Stomach (tissue), 9 donors: ENCODE data around the gene CEP72. TPM values are rescaled to one million over a fixed set of nuclear protein-coding genes. Genes with fewer than 3 reads are reported as not detected.
"Not testable (repeated sequence)": the region's sequence is repeated elsewhere in the genome, so short reads cannot be mapped to it uniquely, and the experiment has no call there.

ENCODE experiments used
- DNase-seq, 2 donors: peaks; one replicate each; pipeline versions ENCODE4 v3.0.0 to v3.0.0-alpha.2; 2013 to 2019
- H3K27ac ChIP-seq, 5 donors: fragments of 200-600 bp in 4 of 5; sonication (generic) in 4 of 5; one replicate each; pipeline ENCODE4 v1.5.1; 2013 to 2019; ENCODE audit warnings: mild to moderate bottlenecking in 1 of 5, moderate library complexity in 1 of 5
- H3K27me3 ChIP-seq, 3 donors: fragments of 200-600 bp; sonication (generic); one replicate each; pipeline ENCODE4 v1.5.1; 2017 to 2019; ENCODE audit warnings: mixed run types in 1 of 3
- H3K36me3 ChIP-seq, 4 donors: fragments of 200-600 bp; sonication (generic); 1 replicate in 3 of 4; 2 replicates in 1 of 4; pipeline ENCODE4 v1.5.1; 2016 to 2019
- H3K4me1 ChIP-seq, 4 donors: fragments of 200-600 bp; sonication (generic); one replicate each; pipeline ENCODE4 v1.5.1; 2016 to 2019
- H3K4me3 ChIP-seq, 4 donors: fragments of 200-600 bp; sonication (generic) in 3 of 4; one replicate each; pipeline ENCODE4 v1.5.1; 2016 to 2019; ENCODE audit warnings: mild to moderate bottlenecking in 1 of 4
- H3K9me3 ChIP-seq, 4 donors: fragments of 200-600 bp; sonication (generic); one replicate each; pipeline ENCODE4 v1.5.1; 2016 to 2019
- EP300 ChIP-seq: sonication (generic); formaldehyde crosslinking; IDR thresholded peaks from one replicate; pipeline ENCODE4 v1.6.1; 2017; ENCODE audit warnings: antibody characterized with exemption
- POLR2A ChIP-seq, 4 donors: fragments of 450-650 bp; IDR thresholded peaks; one replicate each; pipeline ENCODE4 v1.6.1; 2016; ENCODE audit warnings: antibody characterized with exemption in 4 of 4, control low read depth in 2 of 4, mild to moderate bottlenecking in 1 of 4, moderate library complexity in 1 of 4
- POLR2AphosphoS5 ChIP-seq, 3 donors: sonication (generic); formaldehyde crosslinking; IDR thresholded peaks; one replicate each; pipeline ENCODE4 v1.6.1; 2016; ENCODE audit warnings: antibody characterized with exemption in 3 of 3
- WGBS, 5 donors: extraction: QIAGEN DNeasy Blood & Tissue Kit in 3 of 5; methylation state at CpG; one replicate each; pipeline versions ENCODE4 v1.1.5 to v1.1.7; 2013 to 2018; 5-methylcytosine and 5-hydroxymethylcytosine counted together
- intact Hi-C: fragments of 100-400 bp; cut with DNase I; formaldehyde crosslinking; loops from one replicate; pipeline ENCODE4 v1.15.1; 2023; ENCODE audit warnings: low total_unique reads
- polyA plus RNA-seq, 3 donors: library from polyadenylated mRNA; stranded (reverse); fragments of 200-250 nt; gene quantifications; one replicate each; pipeline ENCODE4 v1.2.3, GENCODE V29; 2013
- total RNA-seq, 5 donors: library from RNA; depleted of rRNA; stranded (reverse); fragments of >200 nt; gene quantifications; one replicate each; pipeline versions ENCODE4 v1.1.0 to v1.2.3, GENCODE V29; 2014 to 2016
- TF ChIP-seq, protein P1 (sequence below), 7 experiments: fragments of 450-650 bp in 4 of 7; fragments of 200-600 bp in 3 of 7; sonication (generic) in 3 of 7; IDR thresholded peaks; one replicate each; pipeline ENCODE4 v1.5.1; 2016 to 2019; ENCODE audit warnings: antibody characterized with exemption in 7 of 7, control low read depth in 2 of 7, mild to moderate bottlenecking in 1 of 7
- donor health status: healthy with polysubstance abuse.
- donor health status: Bipolar disorder and iron deficiency.
- donor health status: healthy.

The CEP72 gene
- total and polyA plus RNA-seq, 8 donors = 0.14 to 11.1 (median 2.1) TPM

DNA sequence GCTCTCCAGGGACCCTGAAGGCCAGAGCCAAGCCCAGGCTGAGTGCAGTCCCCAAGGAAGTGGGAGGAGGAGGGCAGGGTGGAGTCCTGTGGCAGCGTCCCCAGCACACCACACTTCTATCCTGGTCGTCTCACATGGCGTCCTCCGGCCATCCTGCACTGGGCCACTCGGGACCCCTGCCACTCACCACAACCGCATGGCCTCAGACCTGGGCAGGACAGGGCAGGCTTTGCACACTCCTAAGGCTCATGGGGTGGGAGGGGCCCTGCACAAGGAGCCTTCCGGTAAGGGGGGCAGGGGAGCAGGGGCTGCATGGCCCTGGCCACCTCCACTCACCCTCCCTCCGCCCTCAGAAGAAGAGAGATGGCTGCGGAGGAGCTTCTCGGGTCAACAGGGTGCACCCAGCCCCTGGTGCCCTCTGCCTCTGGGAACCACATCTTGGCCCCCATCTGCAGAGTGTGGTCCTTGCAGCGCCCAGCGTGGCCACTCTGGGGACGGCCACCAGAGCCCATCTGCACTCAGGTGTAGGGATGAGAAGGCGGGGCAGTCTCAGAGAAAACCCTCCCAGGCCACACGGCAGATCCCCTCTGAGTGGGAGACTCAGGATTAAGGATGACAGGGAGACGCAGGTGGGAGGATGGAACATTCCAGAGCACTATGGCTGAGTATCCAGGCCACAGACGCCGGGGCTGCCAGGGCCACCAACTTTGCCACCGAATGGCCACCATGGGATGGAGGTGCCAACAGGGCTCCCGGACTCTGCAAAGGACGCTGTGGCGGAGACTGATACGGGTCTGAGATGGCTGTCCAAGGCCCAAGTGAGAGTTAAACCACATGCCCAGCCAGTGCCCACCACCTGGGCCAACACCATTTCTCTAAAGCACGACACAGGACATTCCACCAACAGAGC, 73.4 kb downstream of the CEP72 start:
- TF ChIP-seq POLR2AphosphoS5 (IDR thresholded peaks at IDR 0.05) (no peak), EP300 (no peak), POLR2A (IDR thresholded peaks at IDR 0.05) (no peak)
- TF ChIP-seq, protein P1, sequence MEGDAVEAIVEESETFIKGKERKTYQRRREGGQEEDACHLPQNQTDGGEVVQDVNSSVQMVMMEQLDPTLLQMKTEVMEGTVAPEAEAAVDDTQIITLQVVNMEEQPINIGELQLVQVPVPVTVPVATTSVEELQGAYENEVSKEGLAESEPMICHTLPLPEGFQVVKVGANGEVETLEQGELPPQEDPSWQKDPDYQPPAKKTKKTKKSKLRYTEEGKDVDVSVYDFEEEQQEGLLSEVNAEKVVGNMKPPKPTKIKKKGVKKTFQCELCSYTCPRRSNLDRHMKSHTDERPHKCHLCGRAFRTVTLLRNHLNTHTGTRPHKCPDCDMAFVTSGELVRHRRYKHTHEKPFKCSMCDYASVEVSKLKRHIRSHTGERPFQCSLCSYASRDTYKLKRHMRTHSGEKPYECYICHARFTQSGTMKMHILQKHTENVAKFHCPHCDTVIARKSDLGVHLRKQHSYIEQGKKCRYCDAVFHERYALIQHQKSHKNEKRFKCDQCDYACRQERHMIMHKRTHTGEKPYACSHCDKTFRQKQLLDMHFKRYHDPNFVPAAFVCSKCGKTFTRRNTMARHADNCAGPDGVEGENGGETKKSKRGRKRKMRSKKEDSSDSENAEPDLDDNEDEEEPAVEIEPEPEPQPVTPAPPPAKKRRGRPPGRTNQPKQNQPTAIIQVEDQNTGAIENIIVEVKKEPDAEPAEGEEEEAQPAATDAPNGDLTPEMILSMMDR (IDR thresholded peaks at IDR 0.05) = no peak
- intact Hi-C loops = no loop called here
- WGBS, 5 donors = 78 to 92% (median 86%) methylated on average over 14 to 24 of the region's 24 CpGs
- Histone ChIP-seq H3K36me3 (no peaks in the 10 kb centered on the region), H3K4me3 (no peak overlapping the region), H3K4me1 (no peaks in the 10 kb centered on the region), H3K27ac (no peak overlapping the region), H3K9me3 (no peaks in the 10 kb centered on the region), H3K27me3 (no peaks in the 10 kb centered on the region)
- peak in 1 of 2 donors; percentile 22 for DNase-seq

DNA sequence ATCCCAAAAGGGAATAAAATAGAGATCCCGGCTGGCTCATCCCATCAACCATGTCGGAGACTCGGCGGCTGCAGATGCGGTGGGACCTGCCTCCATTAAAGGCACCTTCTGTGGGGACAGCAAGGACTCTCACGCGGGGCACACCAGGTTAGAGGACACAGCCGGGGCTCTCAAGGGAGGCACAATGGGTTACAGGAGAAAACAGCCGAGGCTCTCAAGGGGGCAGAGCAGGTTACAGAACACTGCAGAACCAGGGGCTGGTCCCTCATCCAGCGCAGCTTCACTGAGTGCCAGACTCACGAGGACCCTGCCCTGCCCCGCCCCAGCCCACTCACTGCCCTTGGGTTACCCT, 74.0 kb downstream of the CEP72 start:
- intact Hi-C loops, H3K9me3 ChIP-seq: not testable (repeated sequence)

DNA sequence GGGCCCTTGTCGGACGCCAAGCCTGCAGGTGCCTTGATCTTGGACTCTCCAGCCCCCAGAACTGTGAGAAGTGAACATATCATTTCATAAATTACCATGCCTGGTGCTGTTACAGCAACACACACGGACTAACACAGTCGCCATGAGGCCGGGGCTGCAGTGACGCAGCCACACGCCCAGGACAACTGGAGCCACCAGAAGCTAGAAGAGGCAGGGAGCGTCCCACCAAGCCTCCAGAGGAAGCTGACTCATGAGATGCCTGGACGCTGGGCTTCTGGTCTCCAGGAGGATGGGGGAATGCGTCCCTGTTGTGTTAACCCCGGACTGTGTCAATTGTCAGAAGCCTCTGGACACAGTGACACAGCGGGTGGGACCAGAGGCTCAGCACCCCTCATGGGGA, 74.8 kb downstream of the CEP72 start:
- H3K9me3 ChIP-seq, H3K4me1 ChIP-seq, H3K27ac ChIP-seq, intact Hi-C loops, H3K4me3 ChIP-seq, DNase-seq, H3K36me3 ChIP-seq, H3K27me3 ChIP-seq: not testable (repeated sequence)
- WGBS, 5 donors = 64 to 90% (median 86%) methylated on average over 3 to 12 of the region's 12 CpGs; no CpG with 5 or more reads in 1 of the 5 donors

More for the DNA sequence above, 74.0 kb downstream of the CEP72 start:
- H3K4me3 ChIP-seq, H3K4me1 ChIP-seq, DNase-seq, H3K36me3 ChIP-seq, H3K27me3 ChIP-seq, H3K27ac ChIP-seq: not testable (repeated sequence)
- WGBS, 5 donors = 86 to 100% (median 92%) methylated on average over 2 to 12 of the region's 12 CpGs

DNA sequence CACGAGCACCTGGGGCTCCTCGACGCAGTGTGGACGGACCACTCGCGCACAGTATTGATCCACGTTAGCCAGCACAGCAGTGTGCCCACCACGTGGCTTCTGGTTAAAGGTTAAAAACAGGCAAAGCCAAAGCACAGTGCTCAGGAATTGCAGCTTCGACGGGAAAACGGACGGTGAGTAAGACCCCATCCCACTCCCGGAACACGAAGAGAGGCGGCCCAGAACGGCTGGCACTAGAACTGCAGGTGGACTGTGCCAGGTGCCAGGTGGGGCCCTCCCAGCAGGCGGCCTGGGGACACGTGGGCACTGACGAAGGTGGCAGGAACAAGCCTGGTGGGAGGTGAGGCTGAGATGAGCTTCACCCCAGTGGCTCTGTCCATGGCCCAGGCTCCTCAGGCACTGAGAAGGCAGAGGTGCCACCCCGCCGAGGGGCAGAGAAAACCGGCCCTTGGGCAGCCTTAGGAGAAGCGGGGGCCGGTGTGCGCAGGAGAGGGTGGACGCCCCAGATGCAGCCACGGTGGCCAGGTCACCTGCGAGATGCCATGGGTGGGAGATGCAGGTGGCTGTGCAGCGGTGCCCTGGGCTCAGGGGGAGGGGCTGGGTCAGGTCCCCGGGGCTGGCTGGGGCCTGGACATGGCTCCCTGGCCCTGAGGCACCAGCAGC, 76.3 kb downstream of the CEP72 start:
- peaks cover 0 to 10% (median 8%) of the 10 kb centered on the region in 4 donors for H3K4me1 ChIP-seq
- H3K27ac ChIP-seq, H3K4me3 ChIP-seq, H3K27me3 ChIP-seq, intact Hi-C loops, H3K9me3 ChIP-seq, H3K36me3 ChIP-seq: not testable (repeated sequence)
- 83 to 91% (median 89%) methylated on average over 12 to 22 of the region's 30 CpGs for WGBS, 5 donors
- DNase-seq = peak in 1 of 2 donors; percentile 23

DNA sequence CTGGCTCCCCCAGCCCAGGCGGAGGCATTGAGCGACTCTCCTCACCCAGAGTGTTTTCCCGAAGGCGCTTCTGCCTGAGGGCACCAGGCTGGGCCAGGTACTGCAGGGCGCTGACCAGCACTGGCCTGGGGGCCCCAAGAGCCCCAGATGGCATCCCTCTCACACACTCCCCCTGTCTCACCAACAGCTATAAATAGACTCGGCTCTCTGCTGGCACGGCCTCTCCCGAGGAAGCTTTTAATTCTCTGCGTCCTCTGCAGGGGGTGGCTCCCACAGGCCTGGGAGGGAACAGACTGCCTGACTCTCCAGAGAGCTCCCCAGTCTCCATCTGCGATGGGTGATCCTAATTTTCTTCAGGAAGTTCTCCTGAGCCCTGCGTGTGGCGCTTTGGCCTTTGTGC, 78.2 kb downstream of the CEP72 start:
- whole genome bisulfite sequencing, 5 donors = no CpG with 5 or more reads among the region's 12 CpGs
- H3K4me3 ChIP-seq, H3K27ac ChIP-seq, intact Hi-C loops, DNase-seq, H3K9me3 ChIP-seq, H3K27me3 ChIP-seq, H3K36me3 ChIP-seq: not testable (repeated sequence)
- peaks cover 0 to 13% (median 10%) of the 10 kb centered on the region in 4 donors for H3K4me1 ChIP-seq

DNA sequence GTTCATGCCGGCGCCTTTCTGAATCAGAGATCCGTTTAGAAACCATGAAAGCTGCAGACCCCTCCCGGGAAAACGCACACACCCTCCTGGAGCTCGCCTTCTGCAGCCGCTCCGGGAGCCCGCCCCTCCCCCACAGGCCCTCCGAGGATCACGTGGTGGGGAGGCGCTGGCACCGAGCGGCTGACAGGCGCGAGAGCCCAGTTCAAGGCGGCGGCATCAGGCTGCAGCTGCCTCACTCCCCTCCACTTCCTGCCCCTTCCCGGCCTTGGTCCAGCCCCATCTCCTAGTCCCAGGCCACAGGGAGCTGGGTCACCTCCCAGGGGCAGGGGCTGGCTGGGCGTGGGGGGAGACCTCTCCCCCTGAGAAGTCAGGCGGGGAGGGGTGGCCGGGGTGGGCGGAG, 78.9 kb downstream of the CEP72 start:
- DNase-seq = peak in 1 of 2 donors; percentile 42
- peak overlapping the region in 1 of 4 donors; percentile 31 for H3K4me3 ChIP-seq
- 0% methylated on average over 6 of the region's 23 CpGs; no CpG with 5 or more reads in 4 of the 5 donors for WGBS, 5 donors

More for the DNA sequence above, 78.9 kb downstream of the CEP72 start:
- H3K4me1 ChIP-seq = peaks cover 0 to 13% (median 10%) of the 10 kb centered on the region in 4 donors
- H3K27me3 ChIP-seq, H3K36me3 ChIP-seq, H3K27ac ChIP-seq, intact Hi-C loops, H3K9me3 ChIP-seq: not testable (repeated sequence)
